Activated gamma-delta T cell (primary cell): ENCODE results near the gene LSP1.
"Not testable (repeated sequence)": the region's sequence is repeated elsewhere in the genome, so short reads cannot be mapped to it uniquely, and the experiment has no call there.

Source experiments
- DNase-seq: peaks from one replicate; lab custom pipeline; 2025; lab: John Stamatoyannopoulos, UW

The LSP1 gene

DNA sequence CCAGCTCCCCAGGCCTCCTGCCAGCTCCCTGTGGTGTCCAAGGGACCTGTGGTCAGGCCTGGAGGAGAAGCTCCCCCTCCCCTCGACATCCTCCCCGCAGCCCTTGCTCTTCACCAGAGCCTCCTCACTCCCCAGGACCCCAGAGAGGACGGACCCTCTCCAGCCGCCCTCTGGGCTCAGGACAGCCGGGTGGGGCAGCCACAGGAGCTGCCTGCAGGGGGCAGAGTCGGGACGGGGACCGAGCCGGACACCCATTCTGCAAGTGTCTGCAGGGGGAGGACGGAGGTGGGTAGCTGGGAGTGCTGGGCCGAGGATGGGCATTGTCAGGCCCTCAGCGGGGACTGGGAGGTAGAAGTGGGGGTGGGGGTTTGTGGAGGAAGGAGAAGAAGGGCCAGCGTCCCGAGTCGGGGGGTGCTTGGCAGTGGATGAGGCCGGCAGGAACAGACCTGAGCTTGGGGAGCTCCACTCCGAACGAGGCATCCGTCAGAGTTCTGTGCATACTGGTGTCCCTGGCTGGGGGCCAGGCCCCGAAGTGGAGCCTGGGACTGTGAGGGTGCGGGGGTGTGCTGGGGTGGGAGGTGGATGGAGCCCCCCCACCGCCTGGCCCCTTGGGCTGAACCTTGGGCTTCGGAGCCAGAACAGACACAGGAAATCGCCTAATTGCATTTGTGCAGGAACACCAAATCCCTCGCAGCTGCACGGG lies 23.6 kb downstream of the LSP1 start:
- no peak for DNase-seq

DNA sequence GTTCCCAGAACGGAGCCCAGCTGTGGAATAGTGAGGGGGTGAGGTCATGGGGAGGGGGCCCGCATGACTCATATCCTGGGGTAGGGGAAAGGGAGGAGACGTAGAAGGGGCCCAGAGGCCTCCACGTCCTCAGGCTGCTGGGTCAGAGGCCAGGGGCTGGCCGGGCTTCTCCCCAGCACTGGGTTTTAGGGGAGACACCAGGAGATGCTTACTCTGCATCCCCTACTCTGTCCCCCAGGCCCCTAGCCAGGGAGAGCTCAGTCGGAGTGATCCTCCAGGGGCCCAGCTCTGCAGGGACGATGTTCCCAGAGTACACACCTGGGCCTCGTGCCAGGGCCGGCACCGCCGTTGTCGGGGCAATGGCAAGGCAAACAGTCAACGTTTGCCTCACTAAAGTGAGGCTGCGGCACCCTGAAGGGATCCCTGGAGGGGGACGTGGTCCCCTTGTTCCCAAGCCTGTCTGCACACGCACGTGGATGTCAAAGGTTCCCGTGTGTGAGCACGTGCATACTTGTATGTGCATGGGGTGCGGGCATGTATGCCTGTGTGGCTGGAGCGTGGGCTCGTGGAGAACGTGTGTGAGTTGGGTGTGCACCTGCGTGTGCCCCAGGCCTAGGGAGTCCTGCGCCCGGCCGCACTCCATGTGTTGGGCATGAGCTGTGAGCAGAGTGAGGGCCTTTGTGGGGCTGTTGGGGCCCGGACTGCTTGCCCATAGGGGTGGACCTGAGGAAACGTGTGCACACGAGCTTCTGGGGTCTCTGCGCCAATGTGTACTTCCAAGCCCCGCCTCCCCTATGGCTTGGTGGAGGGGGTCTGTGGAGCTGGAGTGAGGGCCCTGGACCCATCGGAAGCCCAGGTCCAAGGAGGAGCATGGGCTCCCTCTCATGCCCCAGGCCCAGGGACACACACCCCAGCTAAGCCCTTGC lies 24.6 kb downstream of the LSP1 start:
- no peak for DNase-seq

DNA sequence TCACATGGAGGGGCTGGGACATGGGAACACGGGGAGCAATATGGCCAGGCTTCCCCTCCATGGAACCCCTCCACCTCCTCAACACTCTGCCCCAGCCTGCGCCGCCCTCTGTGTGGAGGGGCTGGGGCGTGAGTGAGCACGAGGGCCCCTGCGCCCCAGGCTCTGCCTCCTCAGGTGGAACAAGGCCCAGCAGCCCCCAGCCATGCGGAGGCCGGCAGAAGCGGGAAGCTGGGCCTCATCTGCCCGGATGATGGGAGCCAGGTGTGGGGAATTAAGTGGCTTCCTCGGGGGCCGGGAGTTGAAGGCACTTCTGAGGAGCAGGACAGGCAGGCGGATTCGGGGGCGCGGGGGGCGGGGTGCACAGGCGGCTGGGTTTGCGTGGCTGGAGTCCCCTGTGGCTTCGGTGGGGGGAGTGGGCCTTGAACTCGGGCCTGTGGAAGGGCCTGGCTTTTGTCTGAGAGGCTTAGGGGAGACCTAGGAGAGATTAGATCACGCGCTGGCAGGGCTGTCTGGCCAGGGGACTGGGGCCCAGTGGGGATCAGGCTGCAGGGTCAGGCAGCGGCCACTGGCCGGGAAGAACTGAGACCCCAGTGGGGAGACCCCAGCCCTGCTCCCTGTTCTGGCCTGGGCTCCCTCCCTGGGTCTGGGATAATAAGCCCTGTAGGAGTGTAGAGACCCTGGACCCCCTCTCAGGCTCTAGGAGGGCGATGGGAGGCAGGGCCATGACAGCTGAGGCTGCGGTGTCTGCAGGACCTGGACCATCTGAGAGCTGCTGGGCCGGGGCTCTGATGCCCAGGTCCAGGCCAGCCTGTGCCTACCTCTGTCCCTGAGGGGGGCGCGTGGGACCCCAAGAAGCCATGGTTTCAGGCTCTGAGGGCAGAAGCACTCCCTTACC lies 25.5 kb downstream of the LSP1 start:
- DNase-seq: no peak

DNA sequence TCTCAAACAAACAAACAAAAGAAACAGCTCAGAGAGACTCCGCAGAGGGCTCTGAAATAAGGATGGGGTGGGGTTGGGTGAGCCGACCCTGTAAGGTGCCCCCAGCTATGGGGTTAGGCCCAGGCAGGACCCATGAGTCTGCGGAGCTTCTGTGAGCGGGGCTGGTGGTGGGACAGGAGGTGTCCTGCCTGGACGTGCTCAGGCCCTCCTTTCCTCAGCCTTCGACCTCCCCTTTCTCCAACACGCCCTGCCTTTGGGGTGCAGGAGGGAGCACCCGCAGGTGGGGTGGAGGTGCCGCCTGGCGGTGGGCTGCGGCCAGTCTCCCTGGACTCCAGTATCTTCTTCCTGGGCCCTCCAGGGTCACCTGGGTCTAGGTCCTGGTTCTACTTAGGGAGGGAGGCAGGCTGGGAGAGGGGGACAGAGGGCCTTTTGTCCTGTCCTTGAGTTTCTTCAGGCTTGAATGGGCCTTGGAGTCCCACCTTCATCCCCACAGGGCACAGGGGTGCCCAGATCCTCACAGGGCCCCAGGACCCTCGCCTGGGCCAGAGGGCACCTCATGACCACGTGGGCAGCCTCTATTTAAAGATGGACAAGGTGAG lies 26.6 kb downstream of the LSP1 start:
- no peak for DNase-seq

DNA sequence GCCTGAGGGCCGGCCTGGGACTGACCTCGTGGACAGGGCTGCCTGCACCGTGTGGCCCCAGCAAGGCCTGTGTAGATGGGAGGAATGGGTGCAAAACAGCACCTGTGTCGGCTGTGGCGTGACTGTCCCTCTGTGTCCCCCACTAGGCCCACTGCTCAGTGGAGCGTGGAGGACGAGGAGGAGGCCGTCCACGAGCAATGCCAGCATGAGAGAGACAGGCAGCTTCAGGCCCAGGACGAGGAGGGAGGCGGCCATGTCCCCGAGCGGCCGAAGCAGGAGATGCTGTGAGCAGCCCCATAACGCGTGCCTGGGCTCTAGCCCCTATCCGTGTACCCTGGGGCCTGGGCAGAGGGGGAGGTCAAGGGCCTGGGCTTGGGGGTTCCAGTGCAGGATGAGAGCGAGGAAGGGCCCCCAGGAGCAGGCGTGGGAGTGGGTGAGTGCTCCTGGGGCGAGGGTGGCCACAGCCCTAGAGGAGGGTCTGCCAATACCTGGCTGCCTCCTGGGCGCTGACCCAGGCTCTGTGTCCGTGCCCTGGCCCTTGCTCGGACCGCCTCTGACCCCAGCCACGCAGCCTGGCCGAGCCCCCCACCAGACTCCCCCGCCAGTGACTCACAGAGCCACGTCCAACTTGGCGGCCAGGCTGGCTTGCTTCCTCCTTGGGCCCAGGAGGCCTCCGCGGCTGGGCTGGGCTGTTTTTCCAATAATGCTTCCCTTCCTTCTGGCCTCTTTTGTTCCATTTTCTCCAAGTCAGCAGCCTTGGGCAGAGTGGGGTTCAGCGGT lies 27.2 kb downstream of the LSP1 start:
- DNase-seq: no peak

DNA sequence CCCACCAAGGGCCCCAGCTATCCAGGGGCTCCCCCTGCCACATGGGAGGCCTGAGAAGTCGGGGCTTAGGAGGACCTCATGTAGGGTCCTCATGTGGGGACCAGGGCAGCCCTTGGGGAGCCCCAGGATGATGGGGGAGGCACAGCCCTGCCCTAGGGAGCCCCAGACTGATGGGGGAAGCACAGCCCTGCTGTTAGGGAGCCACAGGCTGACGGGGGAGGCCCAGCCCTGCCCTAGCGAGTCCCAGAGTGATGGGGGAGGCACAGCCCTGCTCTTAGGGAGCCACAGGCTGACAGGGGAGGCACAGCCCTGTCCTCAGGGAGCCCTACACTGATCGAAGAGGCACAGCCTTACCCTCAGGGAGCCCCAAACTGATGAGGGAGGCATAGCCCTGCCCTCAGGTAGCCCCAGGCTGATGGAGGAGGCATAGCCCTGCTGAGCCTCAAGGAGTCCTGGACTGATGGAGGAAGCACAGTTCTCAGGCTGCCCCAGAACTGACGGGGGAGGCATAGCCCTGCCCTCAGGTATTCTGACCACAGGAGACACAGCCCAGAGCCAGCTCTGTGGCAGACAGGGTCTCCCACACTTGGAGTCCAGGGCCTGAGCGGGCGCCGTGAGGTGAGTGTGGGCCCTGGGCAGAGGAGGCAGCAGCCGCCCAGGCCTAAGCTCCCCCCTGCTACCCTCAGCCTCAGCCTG lies 28.0 kb downstream of the LSP1 start:
- DNase-seq: no peak

DNA sequence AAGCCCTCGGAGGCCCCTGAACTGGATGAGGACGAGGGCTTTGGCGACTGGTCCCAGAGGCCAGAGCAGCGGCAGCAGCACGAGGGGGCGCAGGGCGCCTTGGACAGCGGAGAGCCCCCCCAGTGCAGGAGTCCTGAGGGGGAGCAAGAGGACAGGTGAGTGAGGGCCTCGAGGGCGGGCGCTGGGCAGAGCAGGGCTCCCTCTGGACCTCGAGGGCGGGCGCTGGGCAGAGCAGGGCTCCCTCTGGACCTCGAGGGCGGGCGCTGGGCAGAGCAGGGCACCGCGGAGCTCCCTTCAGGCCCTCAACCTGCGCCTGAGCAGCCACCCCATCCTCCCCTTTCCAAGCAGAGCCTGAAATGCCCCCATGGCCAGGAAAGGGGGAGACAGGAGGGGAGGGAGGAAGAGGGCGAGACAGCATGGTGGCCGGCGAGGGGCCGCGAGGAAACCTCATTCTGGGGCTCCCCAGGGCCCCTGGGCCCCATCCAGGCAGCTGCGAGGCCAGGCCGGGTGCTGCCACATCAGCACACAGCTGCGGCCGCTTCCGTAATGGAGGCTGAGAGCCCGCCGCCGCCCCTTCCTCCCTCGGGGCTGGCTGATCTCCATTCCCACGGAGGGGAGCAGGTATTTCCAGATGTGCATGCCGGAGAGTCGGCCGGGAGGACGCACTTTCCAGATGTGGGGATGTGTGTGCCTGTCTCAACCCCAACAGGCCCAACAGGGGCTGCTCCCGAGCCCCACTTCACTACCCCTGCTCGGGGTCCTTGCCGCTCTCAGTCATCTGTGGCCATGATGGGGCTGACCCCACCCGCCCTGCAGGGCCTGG lies 28.8 kb downstream of the LSP1 start:
- DNase-seq: no peak

DNA sequence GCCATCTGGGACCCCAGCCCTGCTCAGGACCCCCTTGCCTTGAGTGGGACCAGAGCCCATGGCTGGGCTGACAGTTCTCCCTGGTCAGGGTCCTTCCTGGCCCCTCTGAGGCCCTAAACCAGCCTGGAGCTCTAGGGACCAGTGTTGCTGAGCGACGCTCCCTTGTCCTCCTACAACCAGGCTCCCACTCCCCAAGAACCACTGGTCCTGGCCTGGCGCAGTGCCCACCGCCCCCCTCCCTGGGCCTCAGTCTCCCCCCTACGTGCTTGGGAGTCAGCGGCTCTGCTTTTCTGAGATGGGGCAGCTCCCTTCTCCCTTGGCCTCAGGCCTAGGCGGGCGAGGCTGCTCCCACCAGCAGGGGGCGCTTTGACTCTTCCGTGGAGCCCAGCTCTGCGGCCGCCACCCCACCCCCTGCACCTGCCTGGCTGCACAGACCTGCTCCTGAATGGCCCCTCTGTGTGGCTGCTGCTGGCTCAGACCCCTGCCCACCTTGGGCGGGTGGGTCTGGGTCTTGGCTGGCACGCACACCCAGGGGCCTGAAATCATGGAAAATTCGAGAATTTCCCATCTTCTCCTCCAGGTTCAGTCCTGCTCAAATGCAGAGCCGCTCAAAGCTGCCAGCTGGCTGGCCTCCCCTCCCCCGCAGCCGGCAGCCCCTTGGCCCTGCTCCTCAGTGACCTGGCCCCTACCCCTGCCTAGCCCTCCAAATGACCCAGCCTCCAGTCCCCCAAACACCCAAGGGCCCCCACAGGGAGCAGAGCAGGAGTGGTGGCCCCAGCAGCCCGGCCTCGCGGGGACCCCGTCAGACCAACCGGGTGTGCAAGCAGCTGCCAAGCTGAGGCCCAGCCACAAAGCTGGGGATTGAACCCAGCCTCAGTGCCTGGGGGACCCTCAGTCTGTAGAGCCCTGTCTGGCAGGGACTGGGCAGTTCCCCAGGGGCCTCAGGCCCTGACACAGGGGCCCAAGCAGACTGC lies 29.7 kb downstream of the LSP1 start:
- peak; percentile 43 for DNase-seq

DNA sequence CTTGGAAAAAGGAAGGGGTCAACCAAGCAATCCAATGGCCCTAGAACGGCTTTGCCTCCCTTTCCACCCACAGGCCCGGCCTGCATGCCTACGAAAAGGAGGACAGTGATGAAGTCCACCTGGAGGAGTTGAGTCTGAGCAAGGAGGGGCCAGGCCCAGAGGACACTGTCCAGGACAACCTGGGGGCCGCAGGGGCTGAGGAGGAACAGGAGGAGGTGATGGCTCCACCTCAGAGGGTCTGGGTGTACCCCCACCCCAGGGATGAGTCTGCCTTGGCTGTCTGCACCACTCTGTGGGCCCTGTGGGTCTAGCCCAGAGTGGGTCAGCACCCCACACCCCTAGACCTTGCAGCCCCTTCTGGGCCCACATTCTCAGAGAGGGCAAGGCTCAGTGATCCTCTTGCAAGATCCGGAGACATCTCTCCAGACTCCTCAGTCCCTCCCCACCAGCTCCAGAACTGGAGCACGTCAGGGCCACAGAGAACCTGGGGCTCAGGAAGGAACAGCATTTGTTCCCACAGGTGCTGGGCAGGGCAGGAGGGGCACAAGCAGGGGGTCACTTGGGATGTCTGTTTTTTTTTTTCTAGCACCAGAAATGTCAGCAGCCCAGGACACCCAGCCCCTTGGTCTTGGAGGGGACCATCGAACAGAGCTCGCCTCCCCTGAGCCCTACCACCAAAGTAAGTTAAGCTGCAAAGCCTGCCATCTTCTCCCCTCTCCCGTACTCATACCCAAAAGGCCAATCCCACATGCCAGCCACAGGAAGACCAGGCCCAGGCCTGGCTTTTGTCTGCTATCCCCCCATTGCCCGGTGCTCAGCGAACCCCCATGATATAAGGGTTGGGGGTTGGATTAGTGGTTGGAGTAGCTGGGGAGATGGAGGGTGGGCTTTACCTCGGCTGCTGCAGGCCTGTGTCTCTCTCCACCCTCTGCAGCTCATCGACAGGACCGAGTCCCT lies 30.7 kb downstream of the LSP1 start:
- no peak for DNase-seq

DNA sequence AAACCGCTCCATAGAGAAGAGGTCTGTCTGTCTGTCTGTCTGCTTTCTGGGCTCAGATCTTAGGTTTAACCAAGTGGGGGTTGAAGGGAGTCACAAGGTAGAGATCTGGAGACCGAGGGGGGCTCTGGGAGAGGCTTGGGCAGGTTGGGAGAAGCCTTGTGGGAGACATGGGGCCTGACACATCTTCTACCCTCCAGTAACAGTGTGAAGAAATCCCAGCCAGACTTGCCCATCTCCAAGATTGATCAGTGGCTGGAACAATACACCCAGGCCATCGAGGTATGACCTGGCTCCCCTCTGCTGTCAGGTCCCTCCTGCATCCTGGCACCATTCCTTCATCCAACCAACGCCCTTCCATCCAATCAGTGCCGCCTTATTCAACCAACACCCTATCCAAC lies 31.4 kb downstream of the LSP1 start:
- no peak for DNase-seq

DNA sequence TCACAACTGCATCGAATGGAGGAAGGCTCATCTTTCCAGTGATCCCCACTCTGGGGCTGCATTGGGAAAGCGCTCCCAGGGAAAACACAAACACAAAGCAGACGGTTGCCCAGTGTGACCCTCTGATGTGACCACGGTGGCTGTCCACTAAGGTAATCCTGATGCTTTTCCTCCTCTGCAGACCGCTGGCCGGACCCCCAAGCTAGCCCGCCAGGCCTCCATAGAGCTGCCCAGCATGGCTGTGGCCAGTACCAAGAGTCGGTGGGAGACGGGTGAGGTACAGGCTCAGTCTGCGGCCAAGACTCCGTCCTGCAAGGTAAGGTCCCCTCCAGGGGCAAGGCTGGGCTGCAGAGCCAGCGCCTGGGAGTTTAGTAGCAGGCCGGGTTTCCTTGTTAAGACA lies 33.7 kb downstream of the LSP1 start:
- not testable (repeated sequence) for DNase-seq

DNA sequence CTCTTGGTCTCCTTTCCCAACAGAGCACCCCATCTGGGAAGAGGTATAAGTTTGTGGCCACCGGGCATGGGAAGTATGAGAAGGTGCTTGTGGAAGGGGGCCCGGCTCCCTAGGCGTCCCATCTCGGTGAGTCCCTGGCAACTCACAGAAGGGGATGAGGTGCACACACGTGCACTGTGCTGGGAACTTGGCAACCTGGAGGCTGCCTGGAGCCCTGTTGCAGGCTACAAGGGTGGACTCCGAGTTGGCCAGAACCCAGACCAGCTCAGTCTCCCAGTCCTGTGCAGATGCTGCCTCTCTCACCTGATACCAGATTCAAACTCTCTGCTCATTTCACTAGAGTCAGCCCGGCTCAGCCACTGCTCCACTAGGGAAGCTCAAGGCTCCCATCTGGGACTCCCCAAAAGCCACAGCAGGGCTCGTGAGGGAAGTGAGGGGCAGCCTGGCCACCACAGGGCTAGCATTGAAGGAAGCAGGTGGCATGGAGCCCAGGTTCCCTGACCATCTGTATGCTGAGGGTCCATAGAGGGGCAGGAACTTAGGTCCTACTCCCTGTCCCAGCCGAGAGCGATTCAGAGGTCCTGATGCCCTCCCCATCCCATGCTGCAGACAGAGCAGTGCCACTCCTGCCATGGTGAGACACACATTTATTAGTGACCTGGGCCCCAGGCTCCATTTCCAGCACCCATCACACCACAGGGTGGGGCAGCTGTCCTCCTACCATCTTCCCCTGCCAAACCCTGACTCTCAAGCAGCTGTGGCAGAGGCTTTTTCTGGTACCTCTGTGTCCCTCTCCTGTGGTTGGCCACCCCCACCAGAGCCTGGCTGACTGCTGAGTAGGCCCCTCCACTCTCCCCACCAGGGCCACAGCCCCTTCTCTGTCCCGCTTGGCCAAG lies 34.8 kb downstream of the LSP1 start:
- no peak for DNase-seq

DNA sequence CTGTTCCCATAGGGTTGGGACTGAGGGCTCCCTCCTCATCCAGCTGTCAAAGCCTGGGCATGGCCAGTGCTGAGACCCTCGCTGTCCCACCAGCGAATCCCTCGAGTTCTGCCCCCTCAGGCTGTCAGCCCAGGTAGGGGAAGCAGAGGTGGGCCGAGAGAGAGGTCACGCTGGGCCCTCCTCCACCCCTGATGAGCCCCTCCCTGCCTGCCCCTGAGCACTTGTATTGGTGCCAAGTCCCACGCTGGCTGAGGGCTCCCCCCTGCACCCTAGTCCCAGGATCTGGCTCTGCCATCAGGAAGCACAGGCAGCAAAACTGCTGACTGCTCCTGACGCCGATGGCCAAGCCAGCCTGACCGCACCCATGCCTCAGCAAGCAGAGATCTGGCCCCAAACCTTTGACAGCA lies 35.5 kb downstream of the LSP1 start:
- DNase-seq: no peak

DNA sequence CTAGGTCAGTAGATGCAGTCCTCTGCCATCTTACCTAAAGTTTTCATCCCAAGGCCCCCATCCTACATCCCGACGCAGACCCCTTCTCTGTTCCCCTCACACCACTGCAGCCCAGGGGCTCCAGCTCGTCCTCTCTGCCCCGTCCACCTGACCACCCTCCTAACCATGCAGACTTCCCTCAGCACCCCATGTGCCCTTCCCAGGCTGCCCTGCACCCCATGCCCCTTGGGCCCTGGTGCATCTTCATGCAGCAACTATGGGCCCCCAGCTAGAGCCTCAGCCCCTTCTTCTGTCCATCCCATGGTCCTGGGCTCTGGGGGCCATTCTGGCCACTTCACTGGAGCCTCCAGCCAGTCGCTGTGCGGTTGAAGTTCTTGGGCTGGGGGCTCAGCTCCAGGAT lies 35.9 kb downstream of the LSP1 start:
- no peak for DNase-seq

DNA sequence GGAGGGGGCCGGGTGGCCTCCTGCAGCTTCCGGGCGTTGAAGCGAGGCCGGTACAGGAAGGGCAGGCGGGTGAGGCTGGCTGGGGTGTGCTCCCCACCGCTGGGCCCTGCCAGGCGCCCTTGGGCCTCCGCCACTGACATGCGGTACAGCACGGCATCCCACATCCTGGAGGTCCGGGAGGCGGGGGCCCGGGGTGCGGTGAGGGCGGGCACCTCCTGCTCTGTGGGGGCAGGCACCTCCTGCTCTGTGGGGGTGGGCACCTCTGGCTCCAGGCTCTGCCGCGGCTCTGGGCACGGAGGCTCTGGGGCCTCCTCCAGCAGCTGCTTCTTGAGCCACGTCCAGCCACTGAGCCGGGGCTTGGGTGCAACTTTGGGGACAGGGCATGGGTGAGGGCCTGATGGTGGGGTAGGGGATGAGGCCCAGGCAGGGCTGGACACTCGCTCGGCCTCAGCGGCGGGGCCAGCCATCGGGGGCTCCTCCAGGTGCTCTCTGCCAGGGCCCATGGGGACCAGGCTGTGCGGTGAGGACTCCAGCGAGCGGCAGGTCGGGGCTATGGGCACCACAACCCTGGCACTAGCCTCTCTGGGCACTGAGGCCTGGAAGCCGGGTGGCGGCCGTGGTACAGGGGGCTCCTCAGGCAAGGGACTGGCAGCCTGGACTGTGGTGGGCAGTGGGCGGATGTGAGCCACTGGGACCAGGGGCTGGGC lies 36.5 kb downstream of the LSP1 start:
- DNase-seq: peak; percentile 78
